Fibroblast of lung (primary cell): ENCODE results near the gene MRM3. TPM values are rescaled to one million over a fixed set of nuclear protein-coding genes. Genes with fewer than 3 reads are reported as not detected.
"Not testable (repeated sequence)": the region's sequence is repeated elsewhere in the genome, so short reads cannot be mapped to it uniquely, and the experiment has no call there.

Experiments used
- DNase-seq, 2 donors: peaks; one replicate each; pipeline versions ENCODE4 v3.0.0 to v3.0.0-alpha.2; 2010; ENCODE audit warnings: low read depth in 2 of 2
- H2AFZ ChIP-seq: 2 replicates; pipeline ENCODE4 v1.5.1; 2012; ENCODE audit warnings: low read length, control low read depth, inconsistent platforms
- H3K27ac ChIP-seq: 2 replicates; pipeline ENCODE4 v1.5.1; 2011; ENCODE audit warnings: low read length, control low read depth; ENCODE audit not compliant: insufficient read depth
- H3K27me3 ChIP-seq: 2 replicates; pipeline ENCODE4 v1.5.1; 2011; ENCODE audit warnings: mild to moderate bottlenecking, low read length; ENCODE audit not compliant: control insufficient read depth, insufficient read depth
- H3K36me3 ChIP-seq: 2 replicates; pipeline ENCODE4 v1.5.1; 2011; ENCODE audit warnings: low read length; ENCODE audit not compliant: control insufficient read depth, insufficient read depth
- H3K4me1 ChIP-seq: 2 replicates; pipeline ENCODE4 v1.5.1; 2011; ENCODE audit warnings: low read length; ENCODE audit not compliant: control insufficient read depth, insufficient read depth; ENCODE audit errors: extremely low read depth
- H3K4me2 ChIP-seq: 2 replicates; pipeline ENCODE4 v1.5.1; 2011; ENCODE audit warnings: low read length, control low read depth; ENCODE audit not compliant: insufficient read depth; ENCODE audit errors: extremely low read depth
- H3K4me3 ChIP-seq, 4 experiments: fragments of 200-600 bp in 1 of 4; sonication (generic) in 1 of 4; replicated peaks in 1 of 4; 2 replicates each; pipeline ENCODE4 v1.5.1; 2011 to 2016; ENCODE audit warnings: low read length in 4 of 4, low read depth in 3 of 4, mild to moderate bottlenecking in 3 of 4, control low read depth in 2 of 4, inconsistent platforms in 1 of 4, mixed read lengths in 1 of 4; ENCODE audit not compliant: insufficient read depth in 1 of 4; ENCODE audit errors: control extremely low read depth in 1 of 4
- H3K79me2 ChIP-seq: 2 replicates; pipeline ENCODE4 v1.5.1; 2012; ENCODE audit warnings: mild to moderate bottlenecking, low read length, inconsistent platforms; ENCODE audit not compliant: control insufficient read depth, insufficient read depth
- H3K9ac ChIP-seq: 2 replicates; pipeline ENCODE4 v1.5.1; 2011; ENCODE audit warnings: mild to moderate bottlenecking, low read length, control low read depth; ENCODE audit not compliant: insufficient read depth
- H3K9me3 ChIP-seq: 2 replicates; pipeline ENCODE4 v1.5.1; 2012; ENCODE audit warnings: low read depth, low read length; ENCODE audit not compliant: control insufficient read depth, insufficient read depth
- H4K20me1 ChIP-seq: 2 replicates; pipeline ENCODE4 v1.5.1; 2011; ENCODE audit warnings: low read length; ENCODE audit not compliant: control insufficient read depth, insufficient read depth; ENCODE audit errors: extremely low read depth
- CTCF ChIP-seq, 2 donors: IDR thresholded peaks in 1 of 2; conservative IDR thresholded peaks in 1 of 2; 1 replicate in 1 of 2; 2 replicates in 1 of 2; pipeline ENCODE4 v1.5.1; 2011 to 2012; ENCODE audit warnings: low read length in 2 of 2, control low read depth in 1 of 2, inconsistent platforms in 1 of 2, low read depth in 1 of 2, mild to moderate bottlenecking in 1 of 2
- EZH2 ChIP-seq: IDR thresholded peaks from 2 replicates; pipeline ENCODE4 v1.5.1; 2012; ENCODE audit warnings: low read length, control low read depth, mild to moderate bottlenecking; ENCODE audit errors: missing control alignments
- polyA plus RNA-seq, 2 donors: library from polyadenylated mRNA; depleted of rRNA in 1 of 2; stranded (reverse) in 1 of 2; unstranded in 1 of 2; fragments of >200 nt; gene quantifications; 2 replicates each; pipeline ENCODE4 v1.2.1, GENCODE V29; 2011 to 2012; ENCODE audit warnings: missing spikeins in 1 of 2
- total RNA-seq: library from RNA; depleted of rRNA; stranded (reverse); fragments of >200 nt; gene quantifications from 2 replicates; pipeline ENCODE4 v1.2.1, GENCODE V29; 2014

MRM3 gene
- total and polyA plus RNA-seq, 2 donors (not counting 1 experiment from before 2014, with no cell fraction given) = 10.4 to 21.1 TPM

GRCh38 chr17:802481-802880 is 20.3 kb downstream of the MRM3 start:
- Histone ChIP-seq H3K4me3 (no peak overlapping the region), H3K4me2 (no peak overlapping the region), H2AFZ (no peak overlapping the region), H4K20me1 (no peaks in the 10 kb centered on the region), H3K79me2 (no peaks in the 10 kb centered on the region), H3K36me3 (peaks cover 4% of the 10 kb centered on the region), H3K9ac (no peak overlapping the region), H3K27ac (no peak overlapping the region), H3K4me1 (no peaks in the 10 kb centered on the region), H3K9me3 (no peaks in the 10 kb centered on the region), H3K27me3 (no peaks in the 10 kb centered on the region)
- DNase-seq = no peak
- no peak for TF ChIP-seq CTCF (conservative IDR thresholded peaks at IDR 0.05 in 1 of 2, IDR thresholded peaks at IDR 0.05 in 1 of 2; ENCODE audit: low read depth in 1 of 2, low read length in 2 of 2)
- no peak for TF ChIP-seq EZH2

GRCh38 chr17:802901-803881 is 21.0 kb downstream of the MRM3 start:
- TF ChIP-seq EZH2 (no peak), CTCF (conservative IDR thresholded peaks at IDR 0.05 in 1 of 2, IDR thresholded peaks at IDR 0.05 in 1 of 2; ENCODE audit: low read depth in 1 of 2, low read length in 2 of 2) (no peak)
- H3K27ac ChIP-seq = no peak overlapping the region
- no peaks in the 10 kb centered on the region for H3K9me3 ChIP-seq
- H3K4me2 ChIP-seq = no peak overlapping the region
- no peaks in the 10 kb centered on the region for H4K20me1 ChIP-seq
- no peak overlapping the region for H3K9ac ChIP-seq
- no peaks in the 10 kb centered on the region for H3K79me2 ChIP-seq
- H3K36me3 ChIP-seq = peaks cover 4% of the 10 kb centered on the region
- no peak overlapping the region for H3K4me3 ChIP-seq
- H2AFZ ChIP-seq = no peak overlapping the region
- H3K27me3 ChIP-seq = no peaks in the 10 kb centered on the region
- H3K4me1 ChIP-seq = no peaks in the 10 kb centered on the region
- no peak for DNase-seq

DNA sequence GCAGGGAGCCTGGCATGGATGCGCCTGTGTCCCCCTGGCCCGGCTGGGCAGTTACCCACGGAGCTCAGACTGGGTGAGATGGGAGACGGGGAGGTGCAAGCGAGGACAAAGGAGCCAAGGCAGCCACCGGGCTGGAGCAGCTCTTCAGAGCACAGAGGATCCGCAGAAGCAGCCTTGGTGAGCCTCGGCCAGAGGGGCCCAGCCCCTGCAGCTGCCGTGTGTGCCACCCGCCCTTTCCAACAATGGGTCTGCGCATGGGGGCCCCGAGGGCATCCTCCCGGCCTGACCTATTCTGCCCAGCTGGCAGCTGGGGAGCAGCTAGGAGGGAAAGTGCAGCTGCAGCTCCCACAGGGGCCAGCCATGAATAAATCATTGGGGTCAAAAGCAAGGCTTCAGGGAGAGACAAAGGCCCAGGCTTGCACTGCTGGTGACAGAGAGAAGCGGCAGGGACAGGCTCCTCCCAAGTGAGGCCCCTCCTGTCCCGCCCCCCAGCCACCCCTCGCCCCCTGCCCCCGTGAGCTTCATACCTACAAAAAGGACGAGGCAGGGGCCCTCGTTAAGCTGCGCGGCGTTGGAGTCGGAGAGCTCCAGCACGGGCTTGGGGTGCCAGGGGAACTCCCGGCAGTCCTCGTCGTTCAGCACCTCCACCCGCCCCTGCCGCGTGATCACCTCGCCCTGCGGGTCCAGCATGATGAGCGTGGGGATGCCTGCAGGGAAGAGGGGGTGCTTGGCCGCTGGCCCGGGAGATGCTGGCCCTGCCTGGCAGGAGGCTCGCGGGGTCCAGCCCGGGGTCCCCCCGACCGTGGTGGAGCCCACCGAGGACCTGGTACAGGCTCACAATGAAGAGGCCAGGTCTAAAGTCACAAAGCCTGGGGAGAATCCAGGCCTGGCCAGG is 22.6 kb downstream of the MRM3 start:
- no peak overlapping the region for H3K4me2 ChIP-seq
- DNase-seq = no peak
- no peaks in the 10 kb centered on the region for H3K9me3 ChIP-seq
- no peak overlapping the region for H3K9ac ChIP-seq
- H3K27ac ChIP-seq = no peak overlapping the region
- no peak for TF ChIP-seq CTCF (conservative IDR thresholded peaks at IDR 0.05 in 1 of 2, IDR thresholded peaks at IDR 0.05 in 1 of 2; ENCODE audit: low read depth in 1 of 2, low read length in 2 of 2)
- H3K79me2 ChIP-seq = no peaks in the 10 kb centered on the region
- H2AFZ ChIP-seq = no peak overlapping the region
- H3K4me3 ChIP-seq = no peak overlapping the region
- no peaks in the 10 kb centered on the region for H3K27me3 ChIP-seq
- no peaks in the 10 kb centered on the region for H4K20me1 ChIP-seq
- no peaks in the 10 kb centered on the region for H3K4me1 ChIP-seq
- peaks cover 4% of the 10 kb centered on the region for H3K36me3 ChIP-seq

DNA sequence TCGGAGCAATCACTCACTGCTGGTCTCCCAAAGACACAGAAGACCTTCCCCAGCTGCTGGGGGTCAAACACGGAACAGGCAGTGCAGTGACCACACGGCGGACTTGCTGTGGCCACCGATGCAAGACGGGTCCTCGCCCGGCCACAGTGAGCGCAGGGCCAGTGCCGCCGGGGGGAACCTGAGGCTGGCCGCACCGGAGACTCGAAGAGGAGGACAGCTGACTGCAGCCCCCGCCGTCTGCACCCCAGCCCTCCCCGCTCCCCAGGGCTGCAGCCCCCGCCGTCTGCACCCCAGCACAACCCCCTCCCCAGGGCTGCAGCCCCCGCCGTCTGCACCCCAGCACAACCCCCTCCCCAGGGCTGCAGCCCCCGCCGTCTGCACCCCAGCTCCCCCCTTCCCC is 23.7 kb downstream of the MRM3 start:
- not testable (repeated sequence) for H4K20me1 ChIP-seq, H3K4me3 ChIP-seq, H3K9me3 ChIP-seq, H3K4me2 ChIP-seq, H2AFZ ChIP-seq, H3K36me3 ChIP-seq, H3K4me1 ChIP-seq, DNase-seq, H3K79me2 ChIP-seq, H3K27me3 ChIP-seq, H3K9ac ChIP-seq, H3K27ac ChIP-seq
